Activated CD4-positive, alpha-beta T cell treated with anti-CD3 and anti-CD28 coated beads for 24 hours (primary cell): ENCODE data around the gene OLFM2.

ENCODE experiments used
- DNase-seq, 2 donors: peaks; one replicate each; pipeline ENCODE4 v3.0.0-alpha.2; 2020; ENCODE audit warnings: low read depth in 2 of 2

The OLFM2 gene

DNA sequence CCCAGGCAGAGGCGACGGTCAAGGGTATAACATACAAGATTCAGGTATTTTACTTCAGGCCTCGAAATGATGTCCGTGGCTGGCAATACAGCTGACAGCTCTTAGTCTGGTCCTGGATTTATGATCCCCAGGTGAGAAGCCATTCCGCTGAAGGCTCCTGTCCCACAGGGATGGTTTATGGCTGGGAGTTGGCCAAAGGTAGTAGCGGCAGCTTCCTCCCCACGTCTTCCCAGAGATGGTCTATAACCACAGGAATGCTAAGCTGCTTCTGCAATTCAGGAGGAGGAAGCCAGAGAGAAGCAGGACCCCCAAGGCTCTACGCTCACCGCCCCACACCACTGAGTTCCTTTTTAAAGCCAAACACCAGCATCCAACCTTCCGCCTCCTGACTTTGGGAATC is 27.1 kb downstream of the OLFM2 start:
- no peak for DNase-seq

DNA sequence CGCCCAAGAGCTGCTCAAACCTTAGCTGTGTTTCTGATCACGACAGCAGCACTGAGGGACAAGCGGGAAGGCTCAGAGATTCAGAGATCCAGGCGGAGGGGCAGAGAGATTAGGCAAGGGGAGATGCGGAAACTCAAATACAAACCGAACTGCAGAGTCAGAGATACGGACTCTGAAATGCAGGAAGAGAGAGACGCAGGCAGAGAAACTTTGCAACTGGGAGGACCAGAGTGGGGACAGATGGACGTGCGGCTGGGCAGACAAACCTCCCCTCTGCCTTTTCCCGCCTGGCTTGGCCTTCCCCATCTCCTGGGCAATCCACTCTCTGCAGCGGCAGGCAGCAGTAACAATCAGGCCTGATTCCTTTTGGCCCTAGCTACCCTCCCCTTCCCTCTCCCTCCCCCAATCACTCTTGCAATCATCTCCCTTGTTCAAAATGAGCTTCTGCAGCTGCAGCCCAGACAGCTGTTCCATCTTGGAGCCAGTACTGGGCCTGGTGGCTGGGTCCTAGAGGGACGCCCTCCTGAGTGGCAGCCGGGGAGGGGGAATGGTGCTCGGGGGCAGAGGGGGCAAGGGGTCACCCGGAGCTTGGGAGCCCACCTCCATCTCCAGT is 29.7 kb downstream of the OLFM2 start:
- no peak for DNase-seq

DNA sequence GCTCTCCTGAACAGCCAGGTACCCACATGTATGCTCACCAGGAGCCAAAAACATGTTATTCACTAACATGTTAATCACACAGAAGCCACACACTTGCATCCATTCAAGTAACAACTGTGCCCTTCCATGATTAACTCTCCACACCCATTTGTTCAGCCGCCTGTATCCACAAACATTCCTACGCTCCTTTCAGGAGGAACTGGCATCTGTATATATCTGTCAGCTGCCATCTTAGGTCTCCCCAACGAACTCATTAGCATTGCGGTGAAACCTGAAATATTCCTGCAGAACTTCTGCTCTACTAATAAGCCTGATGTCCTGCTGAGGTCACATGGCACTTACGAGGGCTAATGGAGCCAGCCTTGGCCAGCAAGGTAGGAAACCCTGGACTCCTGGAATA is 33.0 kb downstream of the OLFM2 start:
- DNase-seq, result no peak

DNA sequence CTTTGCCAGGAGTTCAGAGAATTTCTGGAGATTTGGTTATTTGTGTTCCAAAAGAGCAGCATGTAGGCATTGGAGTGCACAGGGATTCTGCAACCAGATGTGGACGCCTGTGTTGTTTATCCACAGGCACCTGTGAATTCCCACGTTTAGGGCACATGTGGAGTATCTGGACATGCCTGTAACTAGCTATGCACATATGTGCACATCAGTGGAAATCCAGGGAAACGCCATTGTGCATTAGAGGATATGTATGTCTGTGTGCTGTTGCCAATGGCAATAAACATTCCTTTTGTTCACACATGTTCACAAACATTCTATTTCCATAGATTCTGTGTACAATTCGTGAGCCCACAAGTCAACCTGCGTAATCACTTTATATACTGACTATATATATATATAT is 34.7 kb downstream of the OLFM2 start:
- DNase-seq, result no peak

DNA sequence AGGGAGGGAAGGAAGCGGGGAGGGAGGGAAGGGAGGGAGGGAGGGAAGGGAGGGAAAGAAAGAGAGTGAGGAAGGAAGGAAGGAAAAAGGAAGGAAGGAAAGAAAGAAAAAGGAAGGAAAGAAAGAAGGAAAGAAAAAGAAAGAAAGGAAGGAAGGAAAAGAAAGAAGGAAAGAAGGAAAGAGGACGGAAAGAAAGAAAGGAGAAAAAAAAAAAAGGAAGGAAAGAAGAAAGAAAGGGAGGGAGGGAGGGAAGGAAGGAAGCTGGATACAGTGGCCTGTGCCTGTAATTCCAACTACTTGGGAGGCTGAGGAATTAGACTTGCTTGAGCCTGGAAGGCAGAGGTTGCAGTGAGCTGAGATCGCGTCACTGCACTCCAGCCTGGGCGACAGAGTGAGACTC is 35.3 kb downstream of the OLFM2 start:
- no peak for DNase-seq

DNA sequence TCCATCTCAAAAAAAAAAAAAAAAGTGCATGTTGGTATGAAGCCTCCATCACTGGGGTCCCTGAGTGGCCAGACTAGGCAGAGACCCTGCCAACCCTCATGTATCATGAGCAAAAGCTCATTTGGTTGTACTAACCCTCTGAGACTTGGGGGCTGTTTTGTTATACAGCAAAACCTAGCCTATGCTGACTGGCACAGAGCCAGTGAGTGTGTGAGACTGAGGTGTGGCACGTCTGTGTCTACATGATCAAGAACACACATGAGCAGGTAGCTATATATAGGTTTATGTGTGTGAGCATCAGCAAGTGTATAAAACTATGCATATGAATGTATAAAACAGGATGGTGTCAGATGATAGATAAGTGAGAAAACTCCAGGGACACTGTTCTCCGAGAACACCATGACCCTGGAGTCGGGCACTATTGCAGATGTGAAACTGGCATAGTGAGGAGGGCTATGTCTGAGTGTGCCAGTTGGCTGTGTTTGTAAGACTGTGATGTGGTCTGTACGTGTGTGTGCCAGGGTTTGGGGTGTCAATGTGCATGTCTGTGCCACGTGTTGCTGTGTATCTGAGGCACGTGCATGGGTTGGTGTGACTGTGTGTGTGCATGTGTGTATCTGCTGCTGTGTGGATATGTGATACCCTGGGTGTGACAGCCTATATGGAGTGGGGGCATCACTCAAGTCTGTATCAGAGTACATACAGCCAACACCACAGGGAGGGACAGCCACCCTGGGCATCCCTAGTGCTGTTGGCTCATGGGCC is 44.5 kb downstream of the OLFM2 start:
- no peak for DNase-seq

DNA sequence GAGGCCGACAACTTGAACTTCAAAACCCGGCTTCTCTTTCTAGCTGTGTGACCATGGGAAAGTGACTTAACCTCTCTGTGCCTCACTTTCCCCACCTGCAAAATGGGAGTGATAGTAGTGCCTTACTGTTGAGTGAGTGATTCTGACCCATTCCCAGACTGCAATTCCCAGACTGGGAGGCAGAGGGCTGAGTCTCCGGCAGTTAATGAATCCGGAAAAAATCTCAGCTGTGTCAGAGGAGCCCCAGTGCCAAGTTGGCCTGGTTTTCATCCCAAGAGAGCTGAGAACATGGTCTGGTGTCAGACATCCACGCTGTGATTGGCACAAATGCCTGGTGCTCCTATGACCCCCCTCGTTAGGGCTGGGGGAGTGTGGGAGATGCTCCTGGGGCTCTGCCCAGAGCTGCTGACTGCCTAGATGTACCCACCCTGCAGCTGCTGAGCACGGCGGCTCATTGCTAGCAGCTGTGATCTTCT is 51.2 kb downstream of the OLFM2 start:
- DNase-seq, result no peak

DNA sequence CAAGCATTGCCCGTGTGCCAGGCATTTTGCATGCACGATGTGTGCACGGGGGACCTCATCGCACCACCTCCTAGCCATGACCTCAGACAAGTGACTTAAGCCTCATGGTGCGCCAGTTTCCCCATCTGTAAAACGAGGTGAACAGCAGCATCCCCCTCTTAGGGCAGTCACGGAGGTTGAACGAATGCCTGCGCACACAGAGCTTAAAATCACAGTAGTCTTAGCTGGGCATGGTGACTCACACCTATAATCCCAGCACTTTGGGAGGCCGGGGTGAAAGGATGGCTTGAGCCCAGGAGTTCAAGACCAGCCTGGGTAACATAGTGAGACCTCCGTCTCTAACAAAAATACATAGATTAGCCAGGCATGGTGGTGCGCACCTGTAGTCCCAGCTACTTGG is 52.6 kb downstream of the OLFM2 start:
- DNase-seq, result no peak

DNA sequence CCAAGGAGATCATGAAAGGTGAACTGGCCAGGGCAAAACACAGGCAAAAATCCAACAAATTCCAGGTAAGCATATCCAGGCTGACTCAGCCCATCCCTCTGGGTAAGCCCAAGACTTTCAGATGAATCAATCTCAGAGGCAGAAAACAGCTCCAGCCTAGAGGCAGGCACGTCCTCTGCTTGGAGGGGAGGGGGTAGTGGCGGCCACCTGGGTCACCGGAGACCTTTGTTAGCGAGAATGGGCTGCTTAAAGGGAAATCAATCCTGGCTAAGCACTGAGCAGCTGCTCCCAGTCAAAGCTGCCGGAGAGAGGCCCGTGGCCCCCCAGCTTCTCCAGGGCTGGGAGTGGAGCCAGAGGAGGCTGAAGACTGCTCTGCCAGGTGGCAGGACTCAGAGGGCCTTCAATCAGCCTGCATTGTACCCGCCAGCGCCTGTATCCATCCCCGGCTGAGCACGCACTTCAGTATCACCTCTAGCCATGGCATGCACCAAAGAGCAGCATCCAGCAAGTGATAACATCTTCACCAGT is 53.0 kb downstream of the OLFM2 start:
- no peak for DNase-seq

DNA sequence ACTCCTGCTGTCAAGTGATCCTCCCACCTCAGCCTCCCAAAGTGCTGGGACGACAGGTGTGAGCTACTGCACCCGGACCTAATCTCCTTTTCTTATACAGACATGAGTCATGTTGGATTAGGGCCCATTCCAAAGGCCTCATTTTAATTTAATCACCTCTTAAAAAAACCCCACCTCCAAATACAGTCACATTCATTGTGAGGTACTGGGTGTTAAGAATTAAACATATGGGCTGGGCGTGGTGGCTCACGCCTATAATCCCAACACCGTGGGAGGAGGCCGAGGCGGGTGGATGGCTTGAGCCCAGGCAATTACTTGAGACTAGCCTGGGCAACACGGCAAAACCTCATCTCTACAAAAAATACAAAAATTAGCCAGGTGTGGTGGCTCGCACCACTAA is 54.6 kb downstream of the OLFM2 start:
- DNase-seq, result no peak

DNA sequence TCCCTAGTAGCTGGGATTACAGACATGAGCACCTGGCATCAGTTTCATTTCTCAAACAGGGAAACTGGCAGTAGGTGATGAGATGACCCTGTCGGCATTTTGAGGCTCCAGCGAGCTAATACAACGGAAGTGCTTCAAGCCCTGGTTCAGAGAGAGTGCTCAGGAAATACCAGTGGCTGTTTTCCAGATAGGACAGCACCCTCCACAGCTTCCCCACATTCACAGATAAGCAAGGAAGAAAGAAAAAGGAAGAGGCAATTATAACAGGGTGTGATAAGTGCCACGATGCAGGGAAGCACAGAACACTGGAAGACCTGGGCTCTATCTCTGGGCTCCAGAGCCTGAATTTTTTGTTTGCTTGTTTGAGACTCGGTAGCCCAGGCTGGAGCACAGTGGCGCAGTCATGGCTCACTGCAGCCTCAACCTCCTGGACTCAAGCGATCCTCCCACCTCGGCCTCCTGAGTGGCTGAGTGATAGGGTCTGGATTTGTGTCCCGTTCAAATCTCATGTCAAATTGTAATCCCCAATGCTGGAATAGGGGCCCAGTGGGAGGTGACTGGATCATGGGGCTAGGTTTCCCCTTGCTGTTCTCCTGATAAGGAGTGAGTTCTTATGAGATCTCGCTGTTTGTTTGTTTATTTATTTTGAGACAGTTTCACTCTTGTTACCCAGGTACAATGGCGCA is 57.7 kb downstream of the OLFM2 start:
- no peak for DNase-seq

DNA sequence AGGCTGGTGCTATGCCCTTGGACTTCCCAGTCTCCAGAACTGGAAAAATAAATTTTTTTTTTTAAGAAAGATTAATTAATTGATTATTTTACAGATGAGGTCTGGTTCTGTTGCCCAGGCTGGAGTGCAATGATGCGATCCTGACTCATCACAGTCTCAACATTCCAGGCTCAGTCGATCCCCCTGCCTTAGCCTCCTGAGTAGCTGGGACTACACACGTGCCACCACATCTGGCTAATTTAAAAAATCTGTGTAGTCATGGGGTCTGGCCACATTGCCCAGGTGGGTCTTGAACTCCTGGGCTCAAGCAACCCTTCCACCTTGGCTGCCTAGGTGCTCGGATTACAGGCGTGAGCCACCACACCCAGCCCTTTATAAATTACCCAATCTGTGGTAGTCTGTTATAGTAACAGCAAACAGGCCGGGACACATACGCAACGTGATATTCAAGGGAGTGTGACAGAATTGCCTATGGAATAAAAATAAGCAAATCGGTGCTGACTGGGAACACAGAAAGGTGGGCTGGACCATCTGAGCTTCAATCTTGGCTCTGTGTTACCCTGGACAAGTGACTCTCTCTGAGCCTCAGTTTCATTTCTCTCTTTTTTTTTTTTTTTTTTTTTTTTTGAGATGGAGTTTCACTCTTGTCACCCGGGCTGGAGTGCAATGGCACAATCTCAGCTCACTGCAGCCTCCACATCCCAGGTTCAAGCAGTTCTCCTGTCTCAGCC is 58.4 kb downstream of the OLFM2 start:
- DNase-seq, result no peak

DNA sequence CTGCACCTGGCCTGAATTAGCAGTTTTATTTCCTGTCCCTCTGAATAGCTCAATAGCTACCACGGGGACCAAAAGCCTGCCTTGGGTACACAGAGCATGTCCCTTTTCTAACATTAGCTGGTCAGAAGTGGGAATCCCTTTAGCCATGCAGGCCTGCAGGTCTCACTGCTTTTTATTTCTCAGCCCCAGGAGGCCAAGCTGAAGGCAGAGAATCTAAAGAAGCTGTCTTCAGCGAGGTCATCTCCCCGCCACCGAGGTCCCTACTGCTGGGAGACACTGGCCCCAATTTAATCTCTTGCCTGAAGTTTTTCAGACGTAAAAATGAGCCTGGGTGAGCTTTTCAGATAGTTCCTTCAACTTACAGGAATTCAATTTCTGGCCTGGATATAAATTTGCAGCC is 60.5 kb downstream of the OLFM2 start:
- DNase-seq, result no peak

DNA sequence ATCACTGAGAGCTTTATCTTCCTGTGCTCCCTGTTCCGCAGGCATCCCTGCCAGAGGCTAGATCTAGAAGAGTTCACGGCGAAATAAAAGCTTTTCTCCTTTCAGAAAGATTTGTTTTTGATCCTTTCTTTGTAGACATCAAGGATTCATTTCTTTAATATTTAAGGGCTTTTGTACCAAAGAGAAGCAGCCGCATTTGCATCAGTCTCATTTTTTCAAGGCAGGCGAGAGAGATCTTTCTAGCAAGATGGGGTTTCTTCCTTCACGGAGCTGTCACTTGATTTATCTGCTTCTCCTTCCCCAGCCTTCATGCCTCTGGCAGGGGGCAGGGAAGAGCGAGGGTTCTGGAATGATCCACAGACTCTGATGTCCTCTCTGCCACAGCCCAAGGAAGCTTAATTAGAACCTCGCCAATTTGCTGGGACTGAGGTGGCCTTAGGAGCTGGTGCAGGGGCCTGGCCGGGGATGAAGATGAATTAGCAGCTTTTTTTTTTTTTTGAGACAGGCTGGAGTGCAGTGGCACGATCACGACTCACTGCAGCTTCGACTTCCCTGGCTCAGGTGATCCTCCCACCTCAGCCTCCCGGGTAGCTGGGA is 61.2 kb downstream of the OLFM2 start:
- DNase-seq, result no peak

DNA sequence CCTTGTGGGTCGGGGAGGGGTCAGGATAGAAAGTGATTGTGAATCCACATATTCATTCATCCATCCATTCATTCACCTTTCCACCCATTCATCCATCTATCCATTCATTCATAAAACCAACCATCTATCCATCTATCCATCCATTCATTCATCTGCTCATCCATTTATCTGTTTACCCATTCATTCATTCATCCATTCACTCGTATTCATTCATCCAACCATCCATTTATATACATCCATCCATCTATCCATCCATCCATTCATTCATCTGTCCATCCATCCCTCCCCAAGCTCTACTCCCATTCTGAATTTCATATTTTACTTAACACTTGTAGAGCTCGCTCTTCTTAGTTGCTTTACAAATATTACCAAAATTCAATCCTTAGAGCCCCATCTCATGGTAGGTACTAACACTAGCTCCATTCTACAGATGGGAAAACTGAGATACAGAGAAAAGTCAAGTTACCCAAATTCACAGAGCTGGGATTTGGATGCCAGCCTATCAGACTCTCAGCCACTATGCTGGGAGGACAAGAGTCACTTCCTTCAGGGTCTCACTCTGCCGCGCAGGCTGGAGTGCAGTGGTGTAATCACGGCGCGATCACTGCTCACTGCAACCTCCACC is 63.6 kb downstream of the OLFM2 start:
- no peak for DNase-seq

DNA sequence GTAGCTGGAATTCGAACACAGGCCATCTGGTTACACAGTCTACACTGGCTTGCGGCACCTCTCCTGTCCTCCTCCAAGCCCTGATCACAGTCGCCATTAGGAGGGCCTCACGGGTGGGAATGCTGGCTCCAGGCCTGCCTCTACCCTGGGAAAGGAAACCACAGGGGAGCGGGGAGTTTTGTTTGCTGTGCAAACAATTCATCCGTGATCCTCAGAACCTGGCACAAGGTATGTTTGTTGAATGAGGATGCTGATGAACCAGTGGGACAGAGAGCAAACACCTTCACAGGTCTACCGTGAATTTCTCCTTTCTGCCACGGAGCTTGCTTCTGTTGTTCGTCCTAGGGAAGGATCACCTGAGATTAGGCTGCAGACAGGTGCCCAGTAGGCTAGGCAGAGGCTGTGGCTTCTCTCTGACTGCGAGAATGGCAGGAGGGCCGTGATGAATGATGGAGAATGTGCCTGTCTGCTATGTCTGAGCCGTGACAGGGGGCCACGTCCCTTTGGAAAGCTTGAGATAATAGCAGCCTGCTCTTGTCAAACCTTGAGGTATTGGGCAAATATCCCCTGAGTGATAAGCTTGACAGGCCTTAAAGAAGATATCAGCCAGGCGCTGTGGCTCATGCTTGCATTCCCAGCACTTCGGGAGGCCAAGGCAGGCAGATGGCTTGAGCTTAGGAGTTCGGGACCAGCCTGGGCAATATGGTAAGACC is 64.5 kb downstream of the OLFM2 start:
- no peak for DNase-seq

DNA sequence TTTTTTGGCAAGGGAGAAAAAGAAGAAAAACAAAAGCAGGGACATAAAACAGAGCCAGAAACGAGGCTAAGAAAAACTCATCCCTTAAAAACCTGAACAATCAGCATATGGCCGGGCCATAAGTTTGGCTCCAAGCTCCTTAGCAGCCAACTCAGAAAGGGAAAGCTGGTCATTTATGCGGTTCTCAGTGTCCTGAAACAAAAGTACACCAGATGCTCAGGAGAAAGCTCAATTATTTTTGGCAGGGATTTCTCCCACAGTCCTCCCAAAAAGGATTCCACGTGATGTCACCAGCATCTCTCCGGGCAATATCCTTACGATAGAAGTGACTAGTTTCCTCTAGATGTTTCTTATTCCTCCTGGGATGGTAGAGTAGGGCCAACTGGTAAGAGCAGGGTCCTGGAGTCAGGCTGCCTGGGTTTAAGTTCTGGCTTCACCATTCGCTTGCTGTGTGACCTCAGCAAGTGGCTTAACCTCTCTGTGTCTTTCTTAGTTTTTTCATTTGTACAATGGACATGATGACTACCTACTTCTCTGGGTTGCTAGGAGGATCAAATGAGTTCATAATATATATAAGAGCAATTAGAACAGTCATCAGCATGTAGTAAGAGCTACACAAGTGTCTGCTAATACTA is 67.2 kb downstream of the OLFM2 start:
- DNase-seq, result no peak

DNA sequence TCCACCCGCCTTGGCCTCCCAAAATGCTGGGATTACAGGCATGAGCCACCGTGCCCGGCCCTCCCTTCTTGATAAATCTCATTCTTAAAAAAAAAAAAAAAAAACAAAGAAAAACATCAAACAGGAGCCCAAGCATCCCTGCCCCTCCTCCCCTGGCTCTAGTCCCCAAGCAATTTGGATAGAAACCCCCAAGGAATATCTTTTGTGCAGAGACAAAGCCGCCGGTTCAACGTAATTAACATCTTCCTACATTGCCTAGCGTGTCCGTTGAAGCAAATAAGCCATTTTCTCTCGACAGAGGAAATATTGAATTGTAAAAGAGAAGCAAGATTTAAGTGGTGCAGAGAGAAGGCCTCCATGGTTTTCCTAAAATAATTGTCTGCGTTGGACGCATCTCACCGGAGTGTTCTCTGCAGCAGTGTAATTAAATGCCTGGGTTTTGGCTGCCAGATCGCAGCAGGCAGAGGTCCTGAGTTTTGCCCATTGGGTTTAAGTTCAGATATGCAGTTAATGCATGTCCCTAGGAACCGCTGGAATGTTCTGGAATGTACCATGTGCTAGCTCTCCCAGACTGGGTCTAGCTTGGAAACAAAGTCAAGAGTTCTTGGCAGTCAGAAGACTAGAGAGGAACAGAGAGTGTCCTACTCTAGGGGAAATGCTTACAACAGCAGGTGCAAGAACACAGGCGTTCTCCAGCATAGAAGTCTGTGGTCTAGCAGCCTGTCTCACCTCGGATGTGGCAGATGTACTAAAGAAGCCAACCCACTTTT is 70.4 kb downstream of the OLFM2 start:
- DNase-seq, result no peak

DNA sequence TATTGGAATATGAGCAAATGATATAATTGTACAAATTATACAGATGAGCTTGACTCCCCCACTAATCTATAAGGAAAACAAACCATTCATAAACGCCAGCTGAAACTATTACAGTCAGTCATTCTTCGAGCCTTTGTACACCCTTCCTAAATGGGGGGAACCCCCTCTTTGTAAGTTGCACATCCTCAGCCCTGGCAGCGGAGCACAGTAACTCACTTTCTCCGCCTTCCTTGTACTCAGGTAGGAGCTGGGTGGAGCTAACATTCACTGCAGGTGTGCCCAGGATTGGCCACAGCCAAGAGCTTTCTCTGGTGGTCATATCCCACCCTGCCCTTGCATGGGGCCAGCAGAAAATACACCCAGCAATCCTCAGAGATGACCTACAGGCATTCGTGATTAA is 72.6 kb downstream of the OLFM2 start:
- DNase-seq, result peak in 1 of 2 donors; percentile 18
